ENCODE measurements around the gene TBCK. TPM values are rescaled to one million over a fixed set of nuclear protein-coding genes. Genes with fewer than 3 reads are reported as not detected.

Gene TBCK
- total and polyA plus RNA-seq, 2 of the 8 experiments (the other 6 are each of a cell fraction or from before 2014, with no cell fraction given) = 10.2 to 18.7 TPM

GRCh38 chr4:106286611-106287010 is 29.4 kb downstream of the TBCK start:
- Histone ChIP-seq H3K4me3 (ENCODE audit: extremely low read depth in 1 of 4, insufficient read depth in 2 of 4, low read depth in 3 of 4, low read length in 4 of 4) (no peak overlapping the region), H2BK12ac (ENCODE audit: low read depth, low read length) (no peak overlapping the region), H2AK5ac (ENCODE audit: low read depth, low read length) (no peak overlapping the region), H3K79me2 (ENCODE audit: control insufficient read depth in 1 of 2, insufficient read depth in 2 of 2, low read length in 2 of 2) (no peaks in the 10 kb centered on the region), H3K79me1 (ENCODE audit: low read depth, low read length) (no peaks in the 10 kb centered on the region), H3K14ac (ENCODE audit: insufficient read length) (no peak overlapping the region), H3K4me2 (ENCODE audit: insufficient read depth in 1 of 2, low read depth in 2 of 2, low read length in 2 of 2) (no peak overlapping the region), H3K56ac (replicated peaks; ENCODE audit: insufficient read length, low read depth, low read length) (no peak overlapping the region), H3K36me3 (ENCODE audit: control insufficient read depth in 2 of 4, insufficient read depth in 4 of 4, low read length in 3 of 4) (peaks cover 0 to 3% (median 0%) of the 10 kb centered on the region in 4 experiments; a peak in 2 of 8 replicates), H4K91ac (replicated peaks; ENCODE audit: insufficient read length, low read length) (no peak overlapping the region), H3K9ac (replicated peaks in 1 of 4; ENCODE audit: extremely low read depth in 1 of 4, low read depth in 3 of 4, low read length in 3 of 4) (no peak overlapping the region), H2BK15ac (ENCODE audit: low read length) (no peak overlapping the region), H4K20me1 (replicated peaks in 1 of 2; ENCODE audit: control insufficient read depth in 1 of 2, insufficient read depth in 2 of 2, low read length in 2 of 2) (no peaks in the 10 kb centered on the region), H3K18ac (ENCODE audit: extremely low read depth, low read length) (no peak overlapping the region), H2BK120ac (replicated peaks; ENCODE audit: low read depth, low read length) (no peak overlapping the region), H3K23ac (ENCODE audit: insufficient read length) (no peak overlapping the region), H2BK5ac (ENCODE audit: low read depth, low read length) (0 out of 2 replicates have a peak overlapping the region, but pooled peaks have one; percentile 19), H3K27me3 (replicated peaks in 1 of 4; ENCODE audit: control insufficient read depth in 3 of 4, extremely low read depth in 1 of 4, insufficient read depth in 3 of 4, low read length in 3 of 4) (peaks cover 0 to 1% (median 0%) of the 10 kb centered on the region in 4 experiments; a peak in 1 of 7 replicates), H3K23me2 (ENCODE audit: low read depth, low read length) (no peaks in the 10 kb centered on the region), H3K9me3 (ENCODE audit: insufficient read depth in 2 of 2, low read depth in 1 of 2, low read length in 1 of 2) (no peaks in the 10 kb centered on the region), H2BK20ac (ENCODE audit: low read length) (no peak overlapping the region), H4K5ac (ENCODE audit: insufficient read length, low read depth, low read length) (no peak overlapping the region), H4K8ac (ENCODE audit: extremely low read depth, insufficient read depth, low read length) (no peak overlapping the region), H2AFZ (ENCODE audit: low read length) (no peak overlapping the region), H3K4ac (replicated peaks; ENCODE audit: insufficient read length, low read depth, low read length) (no peak overlapping the region), H3K4me1 (replicated peaks in 1 of 4; ENCODE audit: control insufficient read depth in 3 of 4, insufficient read depth in 4 of 4, low read length in 3 of 4) (peaks cover 0 to 8% (median 1%) of the 10 kb centered on the region in 4 experiments; a peak in 2 of 7 replicates), H3K27ac (ENCODE audit: low read depth, low read length) (no peak overlapping the region)
- TF ChIP-seq SRF (IDR thresholded peaks at IDR 0.05; ENCODE audit: low read depth, low read length) = no peak
- no peak for TF ChIP-seq CTBP2 (IDR thresholded peaks at IDR 0.05; ENCODE audit: borderline replicate concordance, insufficient read depth, insufficient read length, low read length)
- TF ChIP-seq SUZ12 (IDR thresholded peaks at IDR 0.05; ENCODE audit: low read length) = no peak
- TF ChIP-seq CEBPB (IDR thresholded peaks at IDR 0.05; ENCODE audit: low read depth, low read length) = no peak
- TF ChIP-seq FOSL1 (IDR thresholded peaks at IDR 0.05; ENCODE audit: insufficient read depth, low read depth, low read length) = no peak
- TF ChIP-seq, protein P1, sequence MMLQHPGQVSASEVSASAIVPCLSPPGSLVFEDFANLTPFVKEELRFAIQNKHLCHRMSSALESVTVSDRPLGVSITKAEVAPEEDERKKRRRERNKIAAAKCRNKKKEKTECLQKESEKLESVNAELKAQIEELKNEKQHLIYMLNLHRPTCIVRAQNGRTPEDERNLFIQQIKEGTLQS (IDR thresholded peaks at IDR 0.05; ENCODE audit: insufficient read depth, low read depth, low read length) = no peak
- no peak for TF ChIP-seq EZH2 (IDR thresholded peaks at IDR 0.05; ENCODE audit: low read depth, low read length, severe bottlenecking)
- no peak for TF ChIP-seq TBP (IDR thresholded peaks at IDR 0.05; ENCODE audit: low read depth, low read length)
- no peak for TF ChIP-seq TAF1 (IDR thresholded peaks at IDR 0.05; ENCODE audit: low read depth, low read length)
- TF ChIP-seq SP2 (IDR thresholded peaks at IDR 0.05; ENCODE audit: low read length) = no peak
- TF ChIP-seq SAP30 (IDR thresholded peaks at IDR 0.05; ENCODE audit: insufficient read depth, insufficient replicate concordance, low read length) = no peak
- ChIA-PET CTCF (ENCODE audit: partially characterized antibody) (interaction anchor here (1.8 kb wide), 1 partner anchor 20 kb away, joined by 4 read pairs; no protein-coding TSS in a partner anchor), POLR2A (ENCODE audit: partially characterized antibody) (no interaction called here)
- no peak for DNase-seq (ENCODE audit: low read depth in 1 of 2, low spot score in 2 of 2)
- WGBS, 2 experiments (ENCODE audit: extremely low coverage in 1 of 2, insufficient coverage in 1 of 2, insufficient read length in 1 of 2, insufficient replicate concordance in 2 of 2, low coverage in 1 of 2, low lambda C conversion rate in 2 of 2, missing lambda C conversion rate in 1 of 2) = 89% methylated on average over 8 of the region's 8 CpGs; no CpG with 5 or more reads in 1 of the 2 experiments
- FAIRE-seq = no peak
